Measurements from ENCODE around the gene RAB12.

The RAB12 gene

DNA sequence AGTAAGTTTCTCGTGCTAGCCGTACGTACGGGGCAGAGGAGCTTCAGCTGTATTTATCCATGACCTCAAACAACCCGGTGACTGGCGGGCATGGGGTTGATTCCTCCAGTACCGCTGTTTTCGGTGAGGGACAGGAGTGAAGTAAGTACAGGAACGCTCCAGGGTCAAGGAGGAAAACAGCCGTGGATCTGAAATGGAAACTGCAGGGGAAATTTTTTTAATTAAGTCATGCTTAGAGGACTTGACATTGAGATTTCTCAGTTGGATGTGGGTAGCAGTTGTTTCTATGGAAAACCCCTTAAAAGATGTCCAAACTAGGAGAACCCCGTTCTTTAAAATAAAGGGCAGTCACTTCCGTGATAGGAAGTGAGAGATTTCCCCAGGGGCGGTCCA is 1.2 kb downstream of the RAB12 start:
- peaks cover 29% of the 10 kb centered on the region for H3K4me1 ChIP-seq (ENCODE audit: insufficient read depth, poor library complexity, severe bottlenecking)
- peak overlapping the region; percentile 78 for H3K4me3 ChIP-seq (ENCODE audit: severe bottlenecking)
- TF ChIP-seq, protein P1, sequence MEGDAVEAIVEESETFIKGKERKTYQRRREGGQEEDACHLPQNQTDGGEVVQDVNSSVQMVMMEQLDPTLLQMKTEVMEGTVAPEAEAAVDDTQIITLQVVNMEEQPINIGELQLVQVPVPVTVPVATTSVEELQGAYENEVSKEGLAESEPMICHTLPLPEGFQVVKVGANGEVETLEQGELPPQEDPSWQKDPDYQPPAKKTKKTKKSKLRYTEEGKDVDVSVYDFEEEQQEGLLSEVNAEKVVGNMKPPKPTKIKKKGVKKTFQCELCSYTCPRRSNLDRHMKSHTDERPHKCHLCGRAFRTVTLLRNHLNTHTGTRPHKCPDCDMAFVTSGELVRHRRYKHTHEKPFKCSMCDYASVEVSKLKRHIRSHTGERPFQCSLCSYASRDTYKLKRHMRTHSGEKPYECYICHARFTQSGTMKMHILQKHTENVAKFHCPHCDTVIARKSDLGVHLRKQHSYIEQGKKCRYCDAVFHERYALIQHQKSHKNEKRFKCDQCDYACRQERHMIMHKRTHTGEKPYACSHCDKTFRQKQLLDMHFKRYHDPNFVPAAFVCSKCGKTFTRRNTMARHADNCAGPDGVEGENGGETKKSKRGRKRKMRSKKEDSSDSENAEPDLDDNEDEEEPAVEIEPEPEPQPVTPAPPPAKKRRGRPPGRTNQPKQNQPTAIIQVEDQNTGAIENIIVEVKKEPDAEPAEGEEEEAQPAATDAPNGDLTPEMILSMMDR (IDR thresholded peaks at IDR 0.05; ENCODE audit: poor library complexity, severe bottlenecking) = no peak
- H3K36me3 ChIP-seq (ENCODE audit: low read depth) = peaks cover 24% of the 10 kb centered on the region
- H3K27ac ChIP-seq (ENCODE audit: poor library complexity, severe bottlenecking) = peak overlapping the region; percentile 39
- DNase-seq (ENCODE audit: low spot score) (no peak), ATAC-seq (ENCODE audit: low read depth) (peak; percentile 39; the same call in 2 of the 3 replicates)
- H3K9me3 ChIP-seq (ENCODE audit: severe bottlenecking) = no peaks in the 10 kb centered on the region
- no peaks in the 10 kb centered on the region for H3K27me3 ChIP-seq (ENCODE audit: insufficient read depth, poor library complexity, severe bottlenecking)

DNA sequence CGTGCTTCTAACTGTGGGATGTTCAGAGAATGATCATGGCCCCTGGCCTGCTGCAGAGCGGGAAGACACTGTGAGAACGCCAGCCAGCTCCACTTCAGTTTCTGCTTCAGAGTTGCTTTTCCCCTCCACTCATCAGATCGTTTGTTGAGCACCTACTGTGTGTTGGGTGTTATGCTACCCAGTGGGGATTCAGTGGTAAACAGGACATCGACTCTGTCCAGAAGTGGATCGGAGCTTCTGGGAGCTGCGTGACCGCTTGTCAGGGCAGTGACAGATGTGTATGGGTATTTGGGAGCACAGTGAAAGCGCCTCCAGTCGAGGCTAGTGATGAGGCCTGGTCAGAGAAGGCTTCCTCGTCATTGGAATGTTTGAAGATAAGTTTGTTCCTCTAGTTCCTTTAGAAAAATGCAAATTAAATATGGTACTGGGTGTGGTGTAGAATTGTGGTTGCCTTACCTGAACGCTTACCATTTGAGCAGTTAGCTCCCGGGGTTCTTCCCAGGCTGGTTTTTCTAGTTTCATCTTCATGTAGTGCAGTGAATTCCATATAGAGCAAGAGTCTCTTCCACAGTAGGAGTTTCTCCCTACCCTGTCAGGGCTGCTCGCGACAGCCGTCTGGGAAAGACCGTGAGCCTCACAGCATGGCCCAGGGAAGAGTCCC is 2.8 kb downstream of the RAB12 start:
- TF ChIP-seq, protein P1 (IDR thresholded peaks at IDR 0.05; ENCODE audit: poor library complexity, severe bottlenecking) = no peak
- ATAC-seq (ENCODE audit: low read depth) (no peak), DNase-seq (ENCODE audit: low spot score) (no peak)
- Histone ChIP-seq H3K9me3 (ENCODE audit: severe bottlenecking) (no peaks in the 10 kb centered on the region), H3K4me1 (ENCODE audit: insufficient read depth, poor library complexity, severe bottlenecking) (peaks cover 38% of the 10 kb centered on the region), H3K36me3 (ENCODE audit: low read depth) (peaks cover 24% of the 10 kb centered on the region), H3K27ac (ENCODE audit: poor library complexity, severe bottlenecking) (no peak overlapping the region), H3K4me3 (ENCODE audit: severe bottlenecking) (no peak overlapping the region), H3K27me3 (ENCODE audit: insufficient read depth, poor library complexity, severe bottlenecking) (no peaks in the 10 kb centered on the region)

GRCh38 chr18:8614875-8615274 is 5.6 kb downstream of the RAB12 start:
- Histone ChIP-seq H3K4me3 (ENCODE audit: severe bottlenecking) (no peak overlapping the region), H3K4me1 (ENCODE audit: insufficient read depth, poor library complexity, severe bottlenecking) (peaks cover 38% of the 10 kb centered on the region)
- no peak for ATAC-seq (ENCODE audit: low read depth)

DNA sequence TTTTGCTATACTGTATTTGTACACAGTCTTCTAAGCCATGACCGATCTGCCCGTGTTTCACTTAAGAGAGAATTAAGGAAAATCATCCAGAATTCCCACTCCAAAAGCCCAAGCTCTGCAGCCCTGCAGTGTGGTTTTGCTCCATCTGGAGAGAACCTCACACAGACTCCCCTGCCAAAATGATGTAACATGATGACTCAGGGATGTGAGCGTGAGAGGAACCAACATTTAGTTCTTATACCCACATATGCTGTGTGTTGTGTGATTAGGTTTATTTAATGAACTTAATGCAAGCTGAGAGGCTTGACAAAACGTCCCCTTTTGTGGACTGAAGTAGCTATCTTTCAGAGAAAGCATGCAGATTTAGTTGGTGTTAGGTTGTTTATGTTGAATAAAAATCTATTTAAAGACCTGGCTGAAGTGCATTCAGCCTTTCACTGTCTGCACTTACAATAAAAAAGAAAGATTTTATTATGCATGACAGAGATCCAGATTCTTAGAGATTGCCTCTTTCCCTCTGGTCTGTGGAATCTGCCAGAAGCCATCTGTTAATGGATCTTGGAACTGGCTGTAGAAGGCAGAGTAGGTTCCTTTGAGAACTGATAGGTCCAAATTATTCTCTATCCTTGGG is 6.3 kb downstream of the RAB12 start:
- TF ChIP-seq, protein P1 (IDR thresholded peaks at IDR 0.05; ENCODE audit: poor library complexity, severe bottlenecking) = no peak
- Histone ChIP-seq H3K27me3 (ENCODE audit: insufficient read depth, poor library complexity, severe bottlenecking) (no peaks in the 10 kb centered on the region), H3K27ac (ENCODE audit: poor library complexity, severe bottlenecking) (peak overlapping the region; percentile 68), H3K4me1 (ENCODE audit: insufficient read depth, poor library complexity, severe bottlenecking) (peaks cover 38% of the 10 kb centered on the region), H3K9me3 (ENCODE audit: severe bottlenecking) (no peaks in the 10 kb centered on the region), H3K36me3 (ENCODE audit: low read depth) (peaks cover 29% of the 10 kb centered on the region), H3K4me3 (ENCODE audit: severe bottlenecking) (no peak overlapping the region)
- peak; percentile 90 for ATAC-seq (ENCODE audit: low read depth)
- no peak for DNase-seq (ENCODE audit: low spot score)

More at GRCh38 chr18:8614875-8615274, 5.6 kb downstream of the RAB12 start:
- Histone ChIP-seq H3K27me3 (ENCODE audit: insufficient read depth, poor library complexity, severe bottlenecking) (no peaks in the 10 kb centered on the region), H3K36me3 (ENCODE audit: low read depth) (peaks cover 29% of the 10 kb centered on the region), H3K9me3 (ENCODE audit: severe bottlenecking) (no peaks in the 10 kb centered on the region), H3K27ac (ENCODE audit: poor library complexity, severe bottlenecking) (peak overlapping the region; percentile 68)
- no peak for DNase-seq (ENCODE audit: low spot score)
- TF ChIP-seq, protein P1 (IDR thresholded peaks at IDR 0.05; ENCODE audit: poor library complexity, severe bottlenecking) = no peak

DNA sequence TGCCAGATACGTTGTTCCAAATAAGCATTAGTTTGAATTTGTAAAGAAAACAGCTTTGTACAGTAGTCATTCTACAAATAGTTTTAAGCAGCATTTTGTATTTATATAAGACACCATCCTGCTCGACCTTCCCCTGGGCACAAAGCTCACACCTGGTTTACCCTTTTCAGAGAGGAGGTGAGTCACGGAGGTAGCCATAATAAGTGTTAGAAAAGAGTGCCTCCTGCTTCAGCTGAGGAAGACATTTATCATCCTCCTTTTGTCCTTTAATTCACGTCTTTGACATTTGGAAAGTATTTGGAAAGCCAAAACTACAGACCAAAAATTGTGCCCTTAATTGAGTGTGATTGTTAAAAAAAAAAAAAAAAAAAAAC is 6.8 kb downstream of the RAB12 start:
- Histone ChIP-seq H3K27ac (ENCODE audit: poor library complexity, severe bottlenecking) (peak overlapping the region; percentile 68), H3K27me3 (ENCODE audit: insufficient read depth, poor library complexity, severe bottlenecking) (no peaks in the 10 kb centered on the region), H3K36me3 (ENCODE audit: low read depth) (peaks cover 29% of the 10 kb centered on the region), H3K4me3 (ENCODE audit: severe bottlenecking) (no peak overlapping the region), H3K9me3 (ENCODE audit: severe bottlenecking) (no peaks in the 10 kb centered on the region), H3K4me1 (ENCODE audit: insufficient read depth, poor library complexity, severe bottlenecking) (peaks cover 36% of the 10 kb centered on the region)
- DNase-seq (ENCODE audit: low spot score) (no peak), ATAC-seq (ENCODE audit: low read depth) (peak; percentile 72)
- TF ChIP-seq, protein P1 (IDR thresholded peaks at IDR 0.05; ENCODE audit: poor library complexity, severe bottlenecking) = no peak
